ENCODE results near the gene RASSF3. TPM values are rescaled to one million over a fixed set of nuclear protein-coding genes. Genes with fewer than 3 reads are reported as not detected.

RASSF3 gene
- total RNA-seq, 1 experiment from 2014 or later, result 107 TPM

GRCh38 chr12:64618953-64619590, 8.8 kb downstream of the RASSF3 start:
- no TSS peak for BruUV-seq (replicated peaks)
- ATAC-seq (no peak; the same call in 1 of the 2 replicates), DNase-seq (ENCODE audit: low read depth, low spot score) (no peak)
- ChIA-PET POLR2A (no interaction called here), CTCF (no interaction called here)
- Histone ChIP-seq H3K36me3 (ENCODE audit: control insufficient read depth, insufficient read depth, low read length) (peaks cover 2% of the 10 kb centered on the region; the same call in 1 of the 2 replicates), H3K4me3 (ENCODE audit: low read depth in 2 of 2, low read length in 2 of 2) (no peak overlapping the region), H3K4me1 (ENCODE audit: control insufficient read depth, insufficient read depth, low read length) (peaks cover 79% of the 10 kb centered on the region), H3K9me3 (ENCODE audit: control insufficient read depth, insufficient read depth, low read depth, low read length) (no peaks in the 10 kb centered on the region), H3K27me3 (ENCODE audit: control insufficient read depth, insufficient read depth, low read length) (no peaks in the 10 kb centered on the region), H3K27ac (ENCODE audit: low read length) (peak overlapping the region; percentile 51)
- in situ Hi-C loops (cut with HindIII; ENCODE audit: low pct_unique_long_range_greater_than_20kb, low sequenced_read_pairs) (no loop called here), intact Hi-C loops (cut with micrococcal nuclease; ENCODE audit: unreplicated experiment) (no loop called here)
- no peak for TF ChIP-seq CTCF (IDR thresholded peaks at IDR 0.05)
- no peak for TF ChIP-seq SIN3A (IDR thresholded peaks at IDR 0.05; ENCODE audit: borderline replicate concordance, insufficient read depth, low read depth, low read length)
- no peak for TF ChIP-seq REST (IDR thresholded peaks at IDR 0.05; ENCODE audit: insufficient read depth in 1 of 2, low read depth in 2 of 2, low read length in 1 of 2)
- no peak for TF ChIP-seq TCF7L2 (IDR thresholded peaks at IDR 0.05; ENCODE audit: low read depth, low read length)
- no peak for TF ChIP-seq POLR2AphosphoS5 (IDR thresholded peaks at IDR 0.05; ENCODE audit: low read depth, low read length)

- no peak for TF ChIP-seq CTCF (IDR thresholded peaks at IDR 0.05)
- no peak for TF ChIP-seq SIN3A (IDR thresholded peaks at IDR 0.05; ENCODE audit: borderline replicate concordance, insufficient read depth, low read depth, low read length)
- TF ChIP-seq REST (IDR thresholded peaks at IDR 0.05; ENCODE audit: insufficient read depth in 1 of 2, low read depth in 2 of 2, low read length in 1 of 2), result no peak
- no peak for TF ChIP-seq POLR2AphosphoS5 (IDR thresholded peaks at IDR 0.05; ENCODE audit: low read depth, low read length)
- no peak for TF ChIP-seq TCF7L2 (IDR thresholded peaks at IDR 0.05; ENCODE audit: low read depth, low read length)
- ATAC-seq (no peak), DNase-seq (ENCODE audit: low read depth, low spot score) (no peak)
- ChIA-PET POLR2A (no interaction called here), CTCF (no interaction called here)
- Histone ChIP-seq H3K27ac (ENCODE audit: low read length) (peak overlapping the region; percentile 73), H3K4me1 (ENCODE audit: control insufficient read depth, insufficient read depth, low read length) (peaks cover 77% of the 10 kb centered on the region), H3K27me3 (ENCODE audit: control insufficient read depth, insufficient read depth, low read length) (no peaks in the 10 kb centered on the region), H3K9me3 (ENCODE audit: control insufficient read depth, insufficient read depth, low read depth, low read length) (no peaks in the 10 kb centered on the region), H3K36me3 (ENCODE audit: control insufficient read depth, insufficient read depth, low read length) (peaks cover 2% of the 10 kb centered on the region; the same call in 1 of the 2 replicates), H3K4me3 (ENCODE audit: low read depth in 2 of 2, low read length in 2 of 2) (no peak overlapping the region)
- no TSS peak for BruUV-seq (replicated peaks)
- intact Hi-C loops (cut with micrococcal nuclease; ENCODE audit: unreplicated experiment), result no loop called here
- in situ Hi-C loops (cut with HindIII; ENCODE audit: low pct_unique_long_range_greater_than_20kb, low sequenced_read_pairs), result no loop called here
Observed at GRCh38 chr12:64621257-64621942, 11.1 kb downstream of the RASSF3 start.

Measured in Panc1 (cell line).